Stimulated activated CD4-positive, alpha-beta T cell treated with anti-CD3 and anti-CD28 coated beads, TNF-alpha, amount 100 ng/mL, for 1 hour (primary cell): ENCODE results near the gene ISYNA1.

Experiments
- DNase-seq, 3 donors: peaks; one replicate each; pipeline ENCODE4 v3.0.0-alpha.2; 2020; ENCODE audit warnings: low read depth in 3 of 3, low spot score in 1 of 3

The ISYNA1 gene

GRCh38 chr19:18468517-18468916 is 30.6 kb upstream of the ISYNA1 start:
- DNase-seq: no peak

GRCh38 chr19:18467978-18468377 is 30.0 kb upstream of the ISYNA1 start:
- DNase-seq: no peak

GRCh38 chr19:18466354-18466753 is 28.4 kb upstream of the ISYNA1 start:
- no peak for DNase-seq

GRCh38 chr19:18465964-18466339 is 28.0 kb upstream of the ISYNA1 start:
- DNase-seq: no peak

GRCh38 chr19:18465214-18465963 is 27.5 kb upstream of the ISYNA1 start:
- DNase-seq: no peak

GRCh38 chr19:18464646-18465045 is 26.7 kb upstream of the ISYNA1 start:
- no peak for DNase-seq

- DNase-seq: no peak
These were observed 23.5 kb upstream of the ISYNA1 start for GRCh38 chr19:18461471-18461870.

GRCh38 chr19:18460900-18461299 is 23.0 kb upstream of the ISYNA1 start:
- no peak for DNase-seq

- no peak for DNase-seq
These were observed 19.8 kb upstream of the ISYNA1 start for GRCh38 chr19:18457483-18458331.

GRCh38 chr19:18456974-18457373 is 19.0 kb upstream of the ISYNA1 start:
- DNase-seq: no peak

GRCh38 chr19:18456279-18456678 is 18.3 kb upstream of the ISYNA1 start:
- no peak for DNase-seq

GRCh38 chr19:18453269-18454024 is 15.5 kb upstream of the ISYNA1 start:
- no peak for DNase-seq

- no peak for DNase-seq
These were observed 14.5 kb upstream of the ISYNA1 start for GRCh38 chr19:18452386-18452785.

- peak; percentile 61 to 93 (median 74) for DNase-seq
These were observed 13.3 kb upstream of the ISYNA1 start for GRCh38 chr19:18450931-18451836.

GRCh38 chr19:18450021-18450930 is 12.3 kb upstream of the ISYNA1 start:
- no peak for DNase-seq

- no peak for DNase-seq
These were observed 11.6 kb upstream of the ISYNA1 start for GRCh38 chr19:18449552-18449951.

GRCh38 chr19:18446811-18447359 is 9.0 kb upstream of the ISYNA1 start:
- no peak for DNase-seq

GRCh38 chr19:18446145-18446810 is 8.3 kb upstream of the ISYNA1 start:
- DNase-seq: no peak
